ENCODE data around the gene VAC14.
A peak's percentile ranks its signal among the peaks of the same experiment; 100 is the strongest.

Gene VAC14

GRCh38 chr16:70717065-70717464, 83.9 kb downstream of the VAC14 start:
- H3K79me1 ChIP-seq (ENCODE audit: low read length), result peaks cover 32% of the 10 kb centered on the region
- no peak overlapping the region for H4K12ac ChIP-seq (ENCODE audit: low read depth, low read length)
- H2BK120ac ChIP-seq (ENCODE audit: insufficient read depth, low read length, poor library complexity), result no peak overlapping the region
- H2AK5ac ChIP-seq (ENCODE audit: low read length), result peak overlapping the region; percentile 60
- no peaks in the 10 kb centered on the region for H3K27me3 ChIP-seq (ENCODE audit: insufficient read depth, low read length)
- peaks cover 4% of the 10 kb centered on the region for H3K79me2 ChIP-seq (ENCODE audit: control insufficient read depth, insufficient read depth, low read length, poor library complexity)
- no peak overlapping the region for H2BK5ac ChIP-seq (ENCODE audit: low read depth, low read length, poor library complexity)
- peak overlapping the region; percentile 11 for H3K14ac ChIP-seq (ENCODE audit: low read length)
- H3K4me3 ChIP-seq (ENCODE audit: low read depth, low read length), result no peak overlapping the region
- H4K8ac ChIP-seq (ENCODE audit: low read depth, low read length), result no peak overlapping the region
- peak overlapping the region; percentile 23 for H2AFZ ChIP-seq (ENCODE audit: insufficient read depth, low read length, poor library complexity)
- H3K4me1 ChIP-seq (ENCODE audit: control insufficient read depth in 1 of 2, insufficient read depth in 2 of 2, low read length in 2 of 2), result peaks cover 44 to 47% of the 10 kb centered on the region in 2 experiments
- DNase-seq, result no peak
- no peak overlapping the region for H3K18ac ChIP-seq (ENCODE audit: low read length)
- H2BK12ac ChIP-seq (ENCODE audit: low read length), result peak overlapping the region; percentile 11
- peaks cover 4 to 6% of the 10 kb centered on the region in 2 experiments for H3K36me3 ChIP-seq (ENCODE audit: control insufficient read depth in 1 of 2, insufficient read depth in 2 of 2, low read length in 2 of 2)
- no peak overlapping the region for H3K9ac ChIP-seq (ENCODE audit: low read length)
- peak overlapping the region; percentile 36 for H4K91ac ChIP-seq (ENCODE audit: low read depth, low read length)
- no peak overlapping the region for H3K4me2 ChIP-seq (ENCODE audit: low read length)
- no peak overlapping the region for H3K4ac ChIP-seq (ENCODE audit: low read depth, low read length)
- peaks cover 2% of the 10 kb centered on the region for H3K9me3 ChIP-seq (ENCODE audit: insufficient read depth, low read depth, low read length)
- WGBS (ENCODE audit: extremely low coverage, insufficient coverage, insufficient read length), result no CpG with 5 or more reads among the region's 9 CpGs
- no peak overlapping the region for H3K27ac ChIP-seq (ENCODE audit: low read depth, low read length)
- no peak overlapping the region for H3K23ac ChIP-seq (ENCODE audit: low read length)

- H4K91ac ChIP-seq (ENCODE audit: low read depth, low read length), result peak overlapping the region; percentile 36
- H3K9ac ChIP-seq (ENCODE audit: low read length), result no peak overlapping the region
- H3K18ac ChIP-seq (ENCODE audit: low read length), result peak overlapping the region; percentile 39
- peaks cover 52 to 54% of the 10 kb centered on the region in 2 experiments for H3K4me1 ChIP-seq (ENCODE audit: control insufficient read depth in 1 of 2, insufficient read depth in 2 of 2, low read length in 2 of 2)
- no CpG with 5 or more reads among the region's 6 CpGs for WGBS (ENCODE audit: extremely low coverage, insufficient coverage, insufficient read length)
- no peak overlapping the region for H3K4me2 ChIP-seq (ENCODE audit: low read length)
- peaks cover 4% of the 10 kb centered on the region for H3K79me2 ChIP-seq (ENCODE audit: control insufficient read depth, insufficient read depth, low read length, poor library complexity)
- H3K4ac ChIP-seq (ENCODE audit: low read depth, low read length), result peak overlapping the region; percentile 6
- no peak overlapping the region for H4K12ac ChIP-seq (ENCODE audit: low read depth, low read length)
- no peak overlapping the region for H3K23ac ChIP-seq (ENCODE audit: low read length)
- H3K9me3 ChIP-seq (ENCODE audit: insufficient read depth, low read depth, low read length), result no peaks in the 10 kb centered on the region
- DNase-seq, result peak in 1 of 2 donors; percentile 17
- H4K8ac ChIP-seq (ENCODE audit: low read depth, low read length), result no peak overlapping the region
- H3K79me1 ChIP-seq (ENCODE audit: low read length), result peaks cover 35% of the 10 kb centered on the region
- no peak overlapping the region for H2AFZ ChIP-seq (ENCODE audit: insufficient read depth, low read length, poor library complexity)
- no peak overlapping the region for H3K27ac ChIP-seq (ENCODE audit: low read depth, low read length)
- H2BK5ac ChIP-seq (ENCODE audit: low read depth, low read length, poor library complexity), result peak overlapping the region; percentile 2
- H2BK120ac ChIP-seq (ENCODE audit: insufficient read depth, low read length, poor library complexity), result no peak overlapping the region
- H2AK5ac ChIP-seq (ENCODE audit: low read length), result peak overlapping the region; percentile 69
- H3K27me3 ChIP-seq (ENCODE audit: insufficient read depth, low read length), result no peaks in the 10 kb centered on the region
- no peaks in the 10 kb centered on the region for H3K36me3 ChIP-seq (ENCODE audit: control insufficient read depth in 1 of 2, insufficient read depth in 2 of 2, low read length in 2 of 2)
- H3K14ac ChIP-seq (ENCODE audit: low read length), result peak overlapping the region; percentile 50
- peak overlapping the region; percentile 21 for H2BK12ac ChIP-seq (ENCODE audit: low read length)
- H3K4me3 ChIP-seq (ENCODE audit: low read depth, low read length), result no peak overlapping the region
Measured at GRCh38 chr16:70715860-70716357, 85.0 kb downstream of the VAC14 start.

- peaks cover 4% of the 10 kb centered on the region for H3K79me2 ChIP-seq (ENCODE audit: control insufficient read depth, insufficient read depth, low read length, poor library complexity)
- no peaks in the 10 kb centered on the region for H3K27me3 ChIP-seq (ENCODE audit: insufficient read depth, low read length)
- H3K23ac ChIP-seq (ENCODE audit: low read length), result no peak overlapping the region
- peak overlapping the region; percentile 85 for H3K27ac ChIP-seq (ENCODE audit: low read depth, low read length)
- H4K12ac ChIP-seq (ENCODE audit: low read depth, low read length), result no peak overlapping the region
- peak; percentile 30 to 39 for DNase-seq
- H3K36me3 ChIP-seq (ENCODE audit: control insufficient read depth in 1 of 2, insufficient read depth in 2 of 2, low read length in 2 of 2), result no peaks in the 10 kb centered on the region
- H2BK120ac ChIP-seq (ENCODE audit: insufficient read depth, low read length, poor library complexity), result peak overlapping the region; percentile 91
- H3K14ac ChIP-seq (ENCODE audit: low read length), result peak overlapping the region; percentile 65
- peaks cover 35% of the 10 kb centered on the region for H3K79me1 ChIP-seq (ENCODE audit: low read length)
- peak overlapping the region; percentile 76 for H3K18ac ChIP-seq (ENCODE audit: low read length)
- no peaks in the 10 kb centered on the region for H3K9me3 ChIP-seq (ENCODE audit: insufficient read depth, low read depth, low read length)
- H4K91ac ChIP-seq (ENCODE audit: low read depth, low read length), result peak overlapping the region; percentile 91
- peak overlapping the region; percentile 40 for H3K4me2 ChIP-seq (ENCODE audit: low read length)
- H3K9ac ChIP-seq (ENCODE audit: low read length), result peak overlapping the region; percentile 12
- H2BK5ac ChIP-seq (ENCODE audit: low read depth, low read length, poor library complexity), result peak overlapping the region; percentile 83
- peak overlapping the region; percentile 97 for H2AK5ac ChIP-seq (ENCODE audit: low read length)
- peak overlapping the region; percentile 74 for H2AFZ ChIP-seq (ENCODE audit: insufficient read depth, low read length, poor library complexity)
- peak overlapping the region; percentile 65 for H3K4ac ChIP-seq (ENCODE audit: low read depth, low read length)
- WGBS (ENCODE audit: extremely low coverage, insufficient coverage, insufficient read length), result no CpG with 5 or more reads among the region's 23 CpGs
- peak overlapping the region; percentile 95 for H2BK12ac ChIP-seq (ENCODE audit: low read length)
- no peak overlapping the region for H3K4me3 ChIP-seq (ENCODE audit: low read depth, low read length)
- peaks cover 48 to 51% of the 10 kb centered on the region in 2 experiments for H3K4me1 ChIP-seq (ENCODE audit: control insufficient read depth in 1 of 2, insufficient read depth in 2 of 2, low read length in 2 of 2)
- H4K8ac ChIP-seq (ENCODE audit: low read depth, low read length), result peak overlapping the region; percentile 83
Measured at GRCh38 chr16:70715055-70715858, 85.7 kb downstream of the VAC14 start.

- Histone ChIP-seq H2BK120ac (ENCODE audit: insufficient read depth, low read length, poor library complexity) (peak overlapping the region; percentile 91), H2BK5ac (ENCODE audit: low read depth, low read length, poor library complexity) (peak overlapping the region; percentile 83), H3K9ac (ENCODE audit: low read length) (no peak overlapping the region), H3K14ac (ENCODE audit: low read length) (peak overlapping the region; percentile 65), H3K27me3 (ENCODE audit: insufficient read depth, low read length) (no peaks in the 10 kb centered on the region), H2AK5ac (ENCODE audit: low read length) (peak overlapping the region; percentile 97), H3K36me3 (ENCODE audit: control insufficient read depth in 1 of 2, insufficient read depth in 2 of 2, low read length in 2 of 2) (no peaks in the 10 kb centered on the region), H3K79me1 (ENCODE audit: low read length) (peaks cover 35% of the 10 kb centered on the region), H3K23ac (ENCODE audit: low read length) (no peak overlapping the region), H3K4me1 (ENCODE audit: control insufficient read depth in 1 of 2, insufficient read depth in 2 of 2, low read length in 2 of 2) (peaks cover 48% of the 10 kb centered on the region in 2 experiments), H3K4me2 (ENCODE audit: low read length) (peak overlapping the region; percentile 40), H4K8ac (ENCODE audit: low read depth, low read length) (peak overlapping the region; percentile 83), H2AFZ (ENCODE audit: insufficient read depth, low read length, poor library complexity) (peak overlapping the region; percentile 74), H4K12ac (ENCODE audit: low read depth, low read length) (no peak overlapping the region), H3K79me2 (ENCODE audit: control insufficient read depth, insufficient read depth, low read length, poor library complexity) (peaks cover 4% of the 10 kb centered on the region), H3K4ac (ENCODE audit: low read depth, low read length) (peak overlapping the region; percentile 65), H3K27ac (ENCODE audit: low read depth, low read length) (peak overlapping the region; percentile 85), H2BK12ac (ENCODE audit: low read length) (peak overlapping the region; percentile 95), H3K4me3 (ENCODE audit: low read depth, low read length) (no peak overlapping the region), H4K91ac (ENCODE audit: low read depth, low read length) (peak overlapping the region; percentile 91), H3K9me3 (ENCODE audit: insufficient read depth, low read depth, low read length) (no peaks in the 10 kb centered on the region), H3K18ac (ENCODE audit: low read length) (peak overlapping the region; percentile 76)
- DNase-seq, result peak; percentile 48 to 50
- WGBS (ENCODE audit: extremely low coverage, insufficient coverage, insufficient read length), result no CpG with 5 or more reads among the region's 10 CpGs
Measured at GRCh38 chr16:70714581-70715054, 86.3 kb downstream of the VAC14 start.
